Stimulated activated CD4-positive, alpha-beta T cell treated with anti-CD3 and anti-CD28 coated beads, TNF-alpha, amount 100 ng/mL, for 24 hours (primary cell): ENCODE results near the gene ADCY2.

Experiments
- DNase-seq, 3 experiments: peaks; one replicate each; pipeline ENCODE4 v3.0.0-alpha.2; 2020; ENCODE audit warnings: low read depth in 3 of 3

The ADCY2 gene

GRCh38 chr5:7503564-7503963 lies 107.6 kb downstream of the ADCY2 start:
- no peak for DNase-seq

GRCh38 chr5:7515284-7515914 lies 119.5 kb downstream of the ADCY2 start:
- no peak for DNase-seq

GRCh38 chr5:7516253-7516652 lies 120.3 kb downstream of the ADCY2 start:
- no peak for DNase-seq

- no peak for DNase-seq
Measured at GRCh38 chr5:7517006-7517405, 121.1 kb downstream of the ADCY2 start.

GRCh38 chr5:7518947-7519560 lies 123.1 kb downstream of the ADCY2 start:
- DNase-seq, result no peak

GRCh38 chr5:7519564-7519963 lies 123.6 kb downstream of the ADCY2 start:
- DNase-seq, result no peak

- DNase-seq, result no peak
Measured at GRCh38 chr5:7529880-7530279, 133.9 kb downstream of the ADCY2 start.

- no peak for DNase-seq
Measured at GRCh38 chr5:7533941-7534340, 138.0 kb downstream of the ADCY2 start.

GRCh38 chr5:7534505-7534904 lies 138.6 kb downstream of the ADCY2 start:
- no peak for DNase-seq

- DNase-seq, result no peak
Measured at GRCh38 chr5:7537573-7537972, 141.6 kb downstream of the ADCY2 start.

- DNase-seq, result no peak
Measured at GRCh38 chr5:7539571-7539970, 143.6 kb downstream of the ADCY2 start.

- DNase-seq, result no peak
Measured at GRCh38 chr5:7540736-7541485, 145.0 kb downstream of the ADCY2 start.

GRCh38 chr5:7541898-7542297 lies 146.0 kb downstream of the ADCY2 start:
- DNase-seq, result no peak

GRCh38 chr5:7546555-7546954 lies 150.6 kb downstream of the ADCY2 start:
- no peak for DNase-seq

GRCh38 chr5:7548596-7548995 lies 152.7 kb downstream of the ADCY2 start:
- no peak for DNase-seq

- DNase-seq, result no peak
Measured at GRCh38 chr5:7565559-7565958, 169.6 kb downstream of the ADCY2 start.

GRCh38 chr5:7576023-7576715 lies 180.2 kb downstream of the ADCY2 start:
- DNase-seq, result no peak

- DNase-seq, result no peak
Measured at GRCh38 chr5:7577381-7577780, 181.4 kb downstream of the ADCY2 start.

- DNase-seq, result no peak
Measured at GRCh38 chr5:7578071-7578470, 182.1 kb downstream of the ADCY2 start.

GRCh38 chr5:7584749-7585148 lies 188.8 kb downstream of the ADCY2 start:
- no peak for DNase-seq

GRCh38 chr5:7585807-7586206 lies 189.9 kb downstream of the ADCY2 start:
- DNase-seq, result no peak

- DNase-seq, result no peak
Measured at GRCh38 chr5:7586480-7586879, 190.5 kb downstream of the ADCY2 start.

- no peak for DNase-seq
Measured at GRCh38 chr5:7589800-7590199, 193.9 kb downstream of the ADCY2 start.
